Lower leg skin (tissue), 3 donors: ENCODE data around the gene FARS2.

Source experiments
- CTCF ChIP-seq, 3 donors: fragments of 450-650 bp; IDR thresholded peaks; one replicate each; pipeline ENCODE4 v1.5.1; 2016; ENCODE audit warnings: antibody characterized with exemption in 3 of 3, mild to moderate bottlenecking in 3 of 3, moderate library complexity in 2 of 3
- POLR2A ChIP-seq, 2 donors: fragments of 450-650 bp; IDR thresholded peaks; one replicate each; pipeline ENCODE4 v1.6.1; 2016 to 2017; ENCODE audit warnings: antibody characterized with exemption in 2 of 2, mild to moderate bottlenecking in 1 of 2, moderate library complexity in 1 of 2

- TF ChIP-seq CTCF (IDR thresholded peaks at IDR 0.05) (no peak), POLR2A (IDR thresholded peaks at IDR 0.05) (no peak)
These were observed 486.1 kb downstream of the FARS2 start for GRCh38 chr6:5747379-5747778.
